Naive thymus-derived CD8-positive, alpha-beta T cell (primary cell): ENCODE data around the gene SERINC2. TPM values are rescaled to one million over a fixed set of nuclear protein-coding genes. Genes with fewer than 3 reads are reported as not detected.
A peak's percentile ranks its signal among the peaks of the same experiment; 100 is the strongest.

ENCODE experiments used
- ATAC-seq, 2 donors: fragments of 150-1000 bp; cut with Tn5 transposase in 1 of 2; sonication (Bioruptor Pico), chemical (Tn5 transposase) in 1 of 2; 1 replicate in 1 of 2; 2 replicates in 1 of 2; pipeline ENCODE4 v1.10.0; 2021; ENCODE audit warnings: mild to moderate bottlenecking in 2 of 2, moderate library complexity in 2 of 2
- POLR2A ChIA-PET: fragments of 350-600 bp; sonication (Branson Sonifier 250); formaldehyde crosslinking; loops from one replicate; lab custom pipeline; 2021; ENCODE audit warnings: antibody characterized with exemption; lab: Charles Lee
- DNase-seq, 10 donors: peaks; one replicate each; pipeline versions ENCODE4 v3.0.0 to v3.0.0-alpha.2; 2020 to 2022
- H3K27ac Mint-ChIP-seq, 10 donors: one replicate each; pipeline ENCODE4 v1.8.0; 2020 to 2022; ENCODE audit warnings: mild to moderate bottlenecking in 10 of 10, mixed read lengths in 10 of 10, moderate library complexity in 4 of 10, inconsistent platforms in 1 of 10
- H3K27me3 Mint-ChIP-seq, 5 donors: one replicate each; pipeline ENCODE4 v1.8.0; 2021 to 2022; ENCODE audit warnings: mixed read lengths in 5 of 5
- H3K36me3 Mint-ChIP-seq, 3 donors: one replicate each; pipeline ENCODE4 v1.8.0; 2020 to 2022; ENCODE audit warnings: mixed read lengths in 3 of 3, mild to moderate bottlenecking in 2 of 3, inconsistent platforms in 1 of 3
- H3K4me1 Mint-ChIP-seq, 4 donors: one replicate each; pipeline ENCODE4 v1.8.0; 2021 to 2022; ENCODE audit warnings: mixed read lengths in 4 of 4
- H3K4me3 Mint-ChIP-seq, 10 donors: one replicate each; pipeline ENCODE4 v1.8.0; 2020 to 2022; ENCODE audit warnings: mild to moderate bottlenecking in 10 of 10, mixed read lengths in 10 of 10, moderate library complexity in 6 of 10, inconsistent platforms in 1 of 10
- H3K9me3 Mint-ChIP-seq, 9 donors: one replicate each; pipeline ENCODE4 v1.8.0; 2020 to 2022; ENCODE audit warnings: mixed read lengths in 9 of 9, mild to moderate bottlenecking in 3 of 9, inconsistent platforms in 1 of 9, moderate library complexity in 1 of 9
- polyA plus RNA-seq, 3 donors: library from polyadenylated mRNA; unstranded; fragments of 300-500 nt; fragmentation: Illumina TruSeq; gene quantifications; one replicate each; pipeline ENCODE4 v1.2.3, GENCODE V29; 2021
- total RNA-seq, 8 experiments: library from RNA in 2 of 8; stranded (reverse) in 2 of 8; gene quantifications; one replicate each; pipeline ENCODE4 v1.2.3 and lab custom pipeline; 2021 to 2026

Gene SERINC2
- total and polyA plus RNA-seq, 5 experiments from 2014 or later: not detected

DNA sequence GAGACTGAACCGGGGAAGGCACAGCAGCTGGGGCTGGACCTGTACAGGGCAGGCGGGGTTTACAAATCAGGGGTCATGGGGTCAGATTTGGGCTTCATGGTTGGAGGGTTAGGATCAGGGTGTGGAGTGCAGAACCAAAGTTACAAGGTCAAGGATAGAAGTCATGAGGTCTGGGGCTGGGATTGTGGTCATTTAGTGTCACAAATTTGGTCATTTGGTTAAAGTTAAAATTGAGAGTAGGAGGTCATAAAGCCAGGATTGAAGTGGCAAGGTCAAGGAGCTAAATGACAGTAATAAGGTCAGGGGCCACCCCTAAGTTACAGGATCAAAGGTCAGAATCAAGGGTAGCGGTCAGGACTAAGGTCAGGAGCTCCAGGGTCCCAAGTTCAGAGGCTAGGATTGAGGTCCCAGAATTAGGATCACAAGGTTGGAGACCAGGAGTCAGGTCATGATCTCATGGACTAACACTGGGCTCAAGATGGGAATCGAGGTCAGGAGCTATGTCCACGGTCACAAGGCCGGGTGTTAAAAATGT is 20.4 kb downstream of the SERINC2 start:
- no peak for DNase-seq

DNA sequence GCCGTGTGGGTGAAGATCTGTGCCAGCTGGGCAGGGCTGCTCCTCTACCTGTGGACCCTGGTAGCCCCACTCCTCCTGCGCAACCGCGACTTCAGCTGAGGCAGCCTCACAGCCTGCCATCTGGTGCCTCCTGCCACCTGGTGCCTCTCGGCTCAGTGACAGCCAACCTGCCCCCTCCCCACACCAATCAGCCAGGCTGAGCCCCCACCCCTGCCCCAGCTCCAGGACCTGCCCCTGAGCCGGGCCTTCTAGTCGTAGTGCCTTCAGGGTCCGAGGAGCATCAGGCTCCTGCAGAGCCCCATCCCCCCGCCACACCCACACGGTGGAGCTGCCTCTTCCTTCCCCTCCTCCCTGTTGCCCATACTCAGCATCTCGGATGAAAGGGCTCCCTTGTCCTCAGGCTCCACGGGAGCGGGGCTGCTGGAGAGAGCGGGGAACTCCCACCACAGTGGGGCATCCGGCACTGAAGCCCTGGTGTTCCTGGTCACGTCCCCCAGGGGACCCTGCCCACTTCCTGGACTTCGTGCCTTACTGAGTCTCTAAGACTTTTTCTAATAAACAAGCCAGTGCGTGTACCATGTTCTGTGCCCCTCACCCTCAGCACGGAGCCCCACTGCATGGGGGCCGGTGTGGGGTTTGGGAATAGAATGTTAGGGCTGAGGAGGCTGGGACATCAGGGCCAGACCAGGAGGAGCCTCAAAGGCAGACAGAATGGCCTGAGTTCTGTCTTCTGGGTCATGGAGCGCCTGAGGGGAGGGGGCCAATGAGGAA is 21.3 kb downstream of the SERINC2 start:
- POLR2A ChIA-PET: no interaction called here
- no peaks in the 10 kb centered on the region for H3K36me3 Mint-ChIP-seq

More for the DNA sequence above, 20.4 kb downstream of the SERINC2 start:
- Mint-ChIP-seq H3K36me3 (no peaks in the 10 kb centered on the region), H3K4me1 (peaks cover 0 to 1% (median 0%) of the 10 kb centered on the region in 4 donors), H3K4me3 (no peak overlapping the region), H3K27ac (no peak overlapping the region), H3K27me3 (peaks cover 0 to 5% (median under 1%) of the 10 kb centered on the region in 5 donors), H3K9me3 (no peaks in the 10 kb centered on the region)
- no peak for ATAC-seq
- POLR2A ChIA-PET: no interaction called here

DNA sequence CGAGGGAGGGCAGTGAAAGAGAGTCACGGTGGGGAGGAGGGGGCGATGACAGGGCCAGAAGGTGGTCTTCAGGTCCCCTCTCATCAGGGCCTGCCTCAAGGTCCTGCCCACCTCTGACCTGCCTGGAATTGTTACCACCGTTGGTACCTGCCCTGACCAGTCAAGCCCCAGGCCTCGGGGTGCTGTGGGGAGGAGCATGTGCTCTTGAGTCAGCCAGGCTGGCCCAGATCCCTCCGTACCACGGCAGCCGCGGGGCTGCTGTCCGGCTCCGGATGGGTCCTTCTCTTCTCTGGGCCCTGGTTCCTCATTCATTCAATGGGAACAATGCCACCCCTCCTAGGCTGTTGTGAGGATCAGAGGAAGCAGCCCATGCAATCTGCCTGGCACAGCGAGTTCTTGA is 22.0 kb downstream of the SERINC2 start:
- POLR2A ChIA-PET: no interaction called here
- no peak overlapping the region for H3K4me3 Mint-ChIP-seq
- DNase-seq (no peak), ATAC-seq (no peak)
- no peak overlapping the region for H3K27ac Mint-ChIP-seq
- H3K9me3 Mint-ChIP-seq: no peaks in the 10 kb centered on the region
- H3K36me3 Mint-ChIP-seq: no peaks in the 10 kb centered on the region
- H3K4me1 Mint-ChIP-seq: peaks cover 0 to 3% (median under 1%) of the 10 kb centered on the region in 4 donors
- H3K27me3 Mint-ChIP-seq: peaks cover 0 to 2% (median 0%) of the 10 kb centered on the region in 5 donors

More for the DNA sequence above, 21.3 kb downstream of the SERINC2 start:
- no peak overlapping the region for H3K4me3 Mint-ChIP-seq
- ATAC-seq: no peak
- H3K9me3 Mint-ChIP-seq: no peaks in the 10 kb centered on the region
- no peak overlapping the region for H3K27ac Mint-ChIP-seq
- H3K27me3 Mint-ChIP-seq: peaks cover 0 to 5% (median 0%) of the 10 kb centered on the region in 5 donors
- no peak for DNase-seq
- H3K4me1 Mint-ChIP-seq: peaks cover 0 to 2% (median under 1%) of the 10 kb centered on the region in 4 donors

DNA sequence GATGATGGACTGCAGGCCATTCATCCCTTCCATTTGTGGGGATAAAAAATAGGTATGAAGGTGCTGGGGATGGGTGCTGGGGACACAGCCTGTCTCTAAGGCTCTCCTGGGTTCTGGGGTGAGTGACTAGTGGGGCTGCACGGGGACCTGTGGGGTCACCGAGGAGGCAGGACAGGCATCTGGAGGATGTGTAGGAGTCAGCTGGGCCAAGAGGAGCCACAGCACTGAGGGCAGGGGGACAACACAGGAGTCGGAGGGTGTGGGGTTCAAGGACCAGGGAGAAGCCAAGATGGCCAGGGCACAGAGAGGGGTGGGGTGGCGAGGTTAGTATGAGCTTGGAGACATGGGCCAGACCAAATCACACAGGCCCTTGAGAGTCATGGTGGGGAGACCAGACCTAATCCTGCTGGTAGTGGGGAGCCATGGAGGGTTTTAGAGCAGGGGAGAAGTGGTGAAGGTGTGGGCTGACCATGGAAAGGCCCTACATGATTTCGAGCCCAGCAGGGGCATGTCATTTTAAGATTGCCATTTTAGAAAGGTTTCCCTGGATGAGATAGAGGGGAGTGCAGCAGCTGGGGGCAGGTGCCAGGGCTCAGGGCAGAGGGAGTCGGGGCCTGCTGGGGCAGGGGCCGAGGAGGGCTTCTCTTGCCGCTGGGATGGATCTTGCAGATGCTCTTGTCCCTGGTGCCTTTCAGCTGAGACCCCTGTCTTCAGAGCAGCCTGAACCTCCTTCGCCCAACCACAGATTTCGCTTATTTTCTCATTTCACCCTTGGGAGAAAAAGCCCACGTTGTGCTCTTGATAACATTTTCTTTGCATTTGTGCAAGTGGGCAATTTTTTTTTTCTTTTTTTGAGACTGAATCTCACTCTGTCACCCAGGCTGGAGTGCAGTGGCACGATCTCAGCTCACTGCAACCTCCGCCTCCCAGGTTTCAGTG is 22.7 kb downstream of the SERINC2 start:
- ATAC-seq (no peak), DNase-seq (no peak)
- Mint-ChIP-seq H3K36me3 (no peaks in the 10 kb centered on the region), H3K4me3 (no peak overlapping the region), H3K27me3 (peaks cover 0 to 2% (median 0%) of the 10 kb centered on the region in 5 donors), H3K9me3 (no peaks in the 10 kb centered on the region), H3K27ac (no peak overlapping the region), H3K4me1 (peaks cover 0 to 3% (median under 1%) of the 10 kb centered on the region in 4 donors)
- POLR2A ChIA-PET: no interaction called here

DNA sequence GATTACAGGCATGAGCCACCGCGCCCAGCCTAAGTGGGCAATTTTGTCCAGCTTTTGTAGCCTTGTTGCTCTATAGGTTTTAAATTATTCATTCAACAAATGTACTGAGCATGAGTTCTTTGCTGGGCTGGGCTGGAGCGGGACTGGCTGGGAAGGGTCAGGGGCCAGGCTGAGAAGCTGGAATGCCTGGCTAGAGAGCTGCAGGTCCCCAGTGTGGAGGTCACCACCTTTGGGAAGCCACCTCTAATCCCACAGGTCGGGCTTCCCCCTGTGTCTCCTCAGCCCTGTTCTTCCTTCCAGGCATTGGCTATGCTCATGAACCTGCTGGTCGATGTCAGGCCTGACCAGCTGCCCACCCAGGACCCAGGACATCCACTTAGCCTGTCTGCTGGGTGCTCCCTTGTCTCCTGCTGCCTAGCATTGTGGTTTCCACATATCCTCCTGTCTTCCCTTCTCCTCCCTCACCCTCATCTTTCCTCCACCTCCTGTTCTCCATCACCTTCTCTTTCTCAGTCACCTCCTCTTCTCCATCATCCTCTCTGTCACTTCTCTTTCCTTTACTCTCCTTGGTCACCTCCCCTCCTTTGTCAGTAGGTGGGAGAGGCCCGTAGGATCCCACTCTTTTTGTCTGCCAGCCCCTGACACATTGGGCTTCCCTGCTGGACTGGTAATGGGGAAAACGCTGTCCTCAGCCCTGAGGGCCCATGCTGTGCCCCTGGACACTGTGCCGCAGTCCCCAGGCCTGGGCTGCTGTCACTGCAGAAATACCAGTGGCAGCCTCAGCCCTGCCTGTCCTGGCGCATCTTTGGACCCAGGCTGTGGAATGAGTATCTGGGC is 23.8 kb downstream of the SERINC2 start:
- POLR2A ChIA-PET: no interaction called here
- Mint-ChIP-seq H3K27ac (no peak overlapping the region), H3K27me3 (peaks cover 0 to 2% (median 0%) of the 10 kb centered on the region in 5 donors), H3K4me1 (peaks cover 0 to 3% (median under 1%) of the 10 kb centered on the region in 4 donors), H3K36me3 (no peaks in the 10 kb centered on the region), H3K4me3 (no peak overlapping the region), H3K9me3 (no peaks in the 10 kb centered on the region)
- DNase-seq: no peak
- ATAC-seq: no peak

DNA sequence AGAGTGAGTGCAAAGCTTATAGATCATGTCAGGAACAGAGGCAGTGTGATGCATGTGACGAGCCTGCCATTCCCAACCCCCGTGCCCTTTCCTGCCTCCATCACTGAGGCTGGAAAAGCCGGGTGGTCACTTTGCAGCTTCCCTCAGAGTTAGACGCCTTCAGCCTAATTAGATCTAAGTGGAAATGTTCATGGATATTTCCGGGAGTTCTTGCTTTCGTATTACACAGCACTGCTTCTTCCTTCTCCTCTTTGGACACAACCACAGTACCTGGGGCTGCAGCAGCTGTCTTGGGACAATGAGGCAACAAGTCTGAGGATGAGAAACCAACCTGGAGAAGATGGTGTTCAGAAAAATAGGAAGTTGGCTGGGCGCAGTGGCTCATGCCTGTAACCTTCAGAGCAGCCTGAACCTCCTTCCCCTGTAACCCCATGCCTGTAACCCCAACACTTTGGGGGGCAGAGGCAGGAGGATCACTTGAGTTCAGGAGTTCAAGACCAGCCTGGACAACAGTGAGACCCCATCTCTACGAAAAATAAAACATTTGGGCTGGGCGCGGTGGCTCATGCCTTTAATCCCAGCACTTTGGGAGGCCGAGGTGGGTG is 24.5 kb downstream of the SERINC2 start:
- Mint-ChIP-seq H3K9me3 (no peaks in the 10 kb centered on the region), H3K36me3 (no peaks in the 10 kb centered on the region), H3K27ac (no peak overlapping the region), H3K27me3 (peaks cover 0 to 2% (median 0%) of the 10 kb centered on the region in 5 donors), H3K4me3 (no peak overlapping the region), H3K4me1 (peaks cover 0 to 3% (median under 1%) of the 10 kb centered on the region in 4 donors)
- ATAC-seq (no peak), DNase-seq (no peak)
- POLR2A ChIA-PET: no interaction called here

DNA sequence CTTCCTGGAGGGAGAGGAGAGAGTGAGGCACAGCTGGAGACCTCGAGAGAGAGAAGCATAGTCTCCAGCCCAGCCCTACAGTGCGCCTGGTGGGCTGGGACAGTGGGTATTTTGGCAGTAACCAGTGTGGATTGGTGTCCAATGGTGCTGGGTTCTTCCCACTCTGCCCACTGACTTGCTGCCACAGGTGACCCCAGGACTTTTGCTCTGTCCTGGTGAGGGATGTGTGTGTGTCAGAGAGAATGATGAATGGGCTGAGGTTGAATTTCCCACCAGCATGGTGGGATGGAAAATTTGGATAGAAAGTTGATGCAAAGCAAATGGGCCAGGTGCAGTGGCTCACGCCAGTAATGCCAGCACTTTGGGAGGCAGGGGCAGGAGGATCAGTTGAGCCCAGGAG is 26.3 kb downstream of the SERINC2 start:
- Mint-ChIP-seq H3K36me3 (peaks cover 0 to 5% (median 0%) of the 10 kb centered on the region in 3 donors), H3K27me3 (peaks cover 0 to 2% (median 0%) of the 10 kb centered on the region in 5 donors), H3K27ac (peak overlapping the region in 2 of 10 donors; percentile 7 to 29), H3K4me1 (peaks cover 0 to 3% (median under 1%) of the 10 kb centered on the region in 4 donors), H3K4me3 (no peak overlapping the region), H3K9me3 (peaks cover 0 to 7% (median 2%) of the 10 kb centered on the region in 9 donors)
- POLR2A ChIA-PET: no interaction called here
- no peak for DNase-seq
- no peak for ATAC-seq

DNA sequence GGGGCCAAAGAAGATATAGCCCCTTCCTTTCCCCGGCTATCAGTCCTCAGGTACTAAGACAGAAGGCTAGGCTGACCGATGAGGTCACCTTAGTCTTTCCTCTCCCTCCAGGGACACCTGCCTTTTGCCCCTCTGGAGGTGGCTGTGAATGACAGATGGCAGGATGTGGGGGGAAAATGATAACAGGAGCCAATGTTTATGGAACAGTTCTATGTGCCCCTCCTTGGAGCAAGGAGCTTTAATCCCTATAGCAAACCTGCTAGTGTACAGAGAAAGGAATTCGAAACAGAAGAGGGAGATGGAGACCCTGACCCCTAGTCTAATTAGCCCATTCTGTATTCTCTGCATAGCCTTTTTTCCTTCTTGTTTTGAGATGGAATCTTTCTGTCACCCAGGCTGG is 28.1 kb downstream of the SERINC2 start:
- POLR2A ChIA-PET: no interaction called here
- Mint-ChIP-seq H3K4me3 (no peak overlapping the region), H3K27ac (no peak overlapping the region), H3K4me1 (peaks cover 0 to 3% (median 0%) of the 10 kb centered on the region in 4 donors), H3K36me3 (peaks cover 0 to 5% (median 0%) of the 10 kb centered on the region in 3 donors), H3K9me3 (peaks cover 0 to 8% (median 4%) of the 10 kb centered on the region in 9 donors), H3K27me3 (no peaks in the 10 kb centered on the region)
- DNase-seq (no peak), ATAC-seq (no peak)

DNA sequence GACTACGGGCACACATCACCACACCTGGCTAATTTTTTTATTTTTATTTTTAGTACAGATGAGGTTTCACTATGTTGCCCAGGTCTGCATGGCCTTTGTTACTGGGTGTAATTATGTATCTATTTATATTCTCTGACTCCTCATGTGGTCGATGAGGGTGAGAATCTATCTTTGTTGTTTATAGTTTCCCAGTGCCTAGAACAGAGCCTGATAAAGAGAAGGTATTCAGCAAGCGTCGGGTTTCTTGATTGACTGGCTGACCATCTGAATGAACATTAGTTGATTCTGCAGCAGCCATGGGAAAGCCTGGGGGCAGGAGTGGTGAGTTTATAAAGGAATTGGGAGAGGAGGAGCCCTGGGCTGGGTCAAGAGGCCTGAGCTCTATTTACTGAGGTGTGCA is 28.5 kb downstream of the SERINC2 start:
- POLR2A ChIA-PET: no interaction called here
- DNase-seq (no peak), ATAC-seq (no peak)
- peaks cover 0 to 8% (median 4%) of the 10 kb centered on the region in 9 donors for H3K9me3 Mint-ChIP-seq
- H3K4me3 Mint-ChIP-seq: no peak overlapping the region
- peaks cover 0 to 3% (median 0%) of the 10 kb centered on the region in 4 donors for H3K4me1 Mint-ChIP-seq
- H3K27me3 Mint-ChIP-seq: no peaks in the 10 kb centered on the region
- no peak overlapping the region for H3K27ac Mint-ChIP-seq
- H3K36me3 Mint-ChIP-seq: peaks cover 0 to 5% (median 0%) of the 10 kb centered on the region in 3 donors

DNA sequence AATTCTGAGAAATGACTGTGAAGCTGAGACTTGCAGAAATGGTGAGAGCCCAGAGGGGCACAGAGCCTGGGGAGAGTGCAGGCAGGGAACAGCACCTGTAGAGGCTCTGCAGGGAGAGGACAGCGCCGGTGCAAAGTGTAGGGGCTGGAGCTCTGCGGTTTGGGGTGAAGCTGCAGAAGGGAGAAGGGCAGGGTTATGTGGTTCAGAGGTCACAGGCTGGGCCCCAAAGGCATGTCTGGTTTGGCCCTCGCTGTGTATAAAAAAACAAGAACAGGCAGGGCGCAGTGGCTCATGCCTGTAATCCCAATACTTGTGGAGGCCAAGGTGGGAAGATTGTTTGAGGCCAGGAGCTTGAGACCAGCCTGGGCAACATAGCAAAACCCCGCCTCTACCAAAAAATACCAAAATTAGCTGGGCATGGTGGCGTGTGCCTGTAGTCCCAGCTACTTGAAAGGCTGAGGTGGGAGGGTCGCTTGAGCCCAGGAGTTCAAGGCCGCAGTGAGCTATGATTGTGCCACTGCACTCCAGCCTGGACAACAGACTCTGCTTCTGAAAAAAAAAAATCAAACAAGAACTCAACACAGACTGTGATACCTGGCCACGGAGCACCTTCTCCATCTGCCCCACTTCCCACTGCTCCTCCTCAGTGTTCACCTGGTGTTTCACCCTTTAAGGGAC is 29.1 kb downstream of the SERINC2 start:
- peaks cover 0 to 3% (median 0%) of the 10 kb centered on the region in 4 donors for H3K4me1 Mint-ChIP-seq
- H3K4me3 Mint-ChIP-seq: no peak overlapping the region
- H3K36me3 Mint-ChIP-seq: peaks cover 0 to 5% (median 0%) of the 10 kb centered on the region in 3 donors
- H3K9me3 Mint-ChIP-seq: peaks cover 0 to 8% (median 4%) of the 10 kb centered on the region in 9 donors
- DNase-seq (no peak), ATAC-seq (no peak)
- no peak overlapping the region for H3K27ac Mint-ChIP-seq
- no peaks in the 10 kb centered on the region for H3K27me3 Mint-ChIP-seq
- POLR2A ChIA-PET: no interaction called here

DNA sequence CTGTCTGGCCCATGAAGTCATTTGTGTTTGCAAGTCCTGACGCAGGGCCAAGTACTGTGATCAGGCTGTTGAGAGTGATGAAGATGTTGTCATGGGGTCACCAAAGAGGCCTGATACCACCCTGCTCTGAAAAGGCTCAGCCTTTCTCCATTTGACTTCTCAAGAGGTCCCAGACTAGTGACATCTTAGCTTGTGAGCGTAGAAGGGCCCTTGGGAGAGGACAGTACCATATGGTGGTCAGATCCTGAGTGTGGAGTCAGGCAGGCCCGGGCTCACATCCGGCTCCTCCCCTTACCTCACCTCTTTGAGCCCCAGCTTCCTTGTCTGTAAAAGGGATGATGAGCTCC is 29.6 kb downstream of the SERINC2 start:
- no peak overlapping the region for H3K27ac Mint-ChIP-seq
- H3K9me3 Mint-ChIP-seq: peaks cover 0 to 8% (median 4%) of the 10 kb centered on the region in 9 donors
- no peak for ATAC-seq
- H3K36me3 Mint-ChIP-seq: peaks cover 0 to 5% (median 0%) of the 10 kb centered on the region in 3 donors
- H3K4me1 Mint-ChIP-seq: peaks cover 0 to 3% (median 0%) of the 10 kb centered on the region in 4 donors
- POLR2A ChIA-PET: no interaction called here
- DNase-seq: no peak
- H3K4me3 Mint-ChIP-seq: no peak overlapping the region
- no peaks in the 10 kb centered on the region for H3K27me3 Mint-ChIP-seq
